ENCODE results near the gene CEP126. TPM values are rescaled to one million over a fixed set of nuclear protein-coding genes. Genes with fewer than 3 reads are reported as not detected.

The CEP126 gene
- total RNA-seq, 1 donor from 2014 or later = 2.1 TPM

- H3K79me2 ChIP-seq (ENCODE audit: insufficient read depth, low read length) = no peaks in the 10 kb centered on the region
- H3K4me1 Mint-ChIP-seq (ENCODE audit: low read depth, unreplicated experiment) = no peaks in the 10 kb centered on the region
- no peaks in the 10 kb centered on the region for H4K20me1 ChIP-seq (ENCODE audit: insufficient read depth, low read length)
- no peak overlapping the region for H3K9ac ChIP-seq (ENCODE audit: low read length)
- TF ChIP-seq CTCF (IDR thresholded peaks at IDR 0.05; ENCODE audit: insufficient read depth, low read depth, low read length) = peak; percentile 68
- TF ChIP-seq EZH2 (IDR thresholded peaks at IDR 0.05; ENCODE audit: insufficient read depth, low read length) = no peak
- no peaks in the 10 kb centered on the region for H3K36me3 Mint-ChIP-seq (ENCODE audit: low read depth, unreplicated experiment)
- no peak overlapping the region for H3K27ac Mint-ChIP-seq (ENCODE audit: unreplicated experiment)
- no peak overlapping the region for H2AFZ ChIP-seq (ENCODE audit: low read depth, low read length)
- H3K4me3 ChIP-seq (ENCODE audit: insufficient read depth, low read depth, low read length) = no peak overlapping the region
- H3K27ac ChIP-seq (ENCODE audit: low read depth, low read length) = no peak overlapping the region
- H3K4me2 ChIP-seq (ENCODE audit: low read length) = no peak overlapping the region
- no peaks in the 10 kb centered on the region for H3K9me3 Mint-ChIP-seq (ENCODE audit: unreplicated experiment)
- H3K9me3 ChIP-seq (ENCODE audit: insufficient read depth, low read depth, low read length) = no peaks in the 10 kb centered on the region
- H3K27me3 Mint-ChIP-seq (ENCODE audit: low read depth, unreplicated experiment) = no peaks in the 10 kb centered on the region
- no peaks in the 10 kb centered on the region for H3K27me3 ChIP-seq (ENCODE audit: insufficient read depth, low read length)
- no peak overlapping the region for H3K4me3 Mint-ChIP-seq (ENCODE audit: unreplicated experiment)
- no peaks in the 10 kb centered on the region for H3K4me1 ChIP-seq (ENCODE audit: insufficient read depth, low read length)
- H3K36me3 ChIP-seq (ENCODE audit: insufficient read depth, low read length) = no peaks in the 10 kb centered on the region
- FAIRE-seq (peak; percentile 68), DNase-seq (ENCODE audit: low read depth) (peak; percentile 64)
Observed at GRCh38 chr11:101880222-101880621, 34.6 kb upstream of the CEP126 start.

GRCh38 chr11:101881586-101881985 lies 33.2 kb upstream of the CEP126 start:
- no peak overlapping the region for H3K9ac ChIP-seq (ENCODE audit: low read length)
- H3K9me3 ChIP-seq (ENCODE audit: insufficient read depth, low read depth, low read length) = no peaks in the 10 kb centered on the region
- H4K20me1 ChIP-seq (ENCODE audit: insufficient read depth, low read length) = no peaks in the 10 kb centered on the region
- no peak overlapping the region for H3K4me3 ChIP-seq (ENCODE audit: insufficient read depth, low read depth, low read length)
- no peaks in the 10 kb centered on the region for H3K79me2 ChIP-seq (ENCODE audit: insufficient read depth, low read length)
- H3K27ac Mint-ChIP-seq (ENCODE audit: unreplicated experiment) = no peak overlapping the region
- FAIRE-seq = no peak
- H3K27me3 ChIP-seq (ENCODE audit: insufficient read depth, low read length) = no peaks in the 10 kb centered on the region
- no peak overlapping the region for H3K27ac ChIP-seq (ENCODE audit: low read depth, low read length)
- no peaks in the 10 kb centered on the region for H3K36me3 ChIP-seq (ENCODE audit: insufficient read depth, low read length)
- no peaks in the 10 kb centered on the region for H3K9me3 Mint-ChIP-seq (ENCODE audit: unreplicated experiment)
- no peak overlapping the region for H3K4me2 ChIP-seq (ENCODE audit: low read length)
- no peak for DNase-seq (ENCODE audit: low read depth)
- H3K4me1 Mint-ChIP-seq (ENCODE audit: low read depth, unreplicated experiment) = no peaks in the 10 kb centered on the region
- H2AFZ ChIP-seq (ENCODE audit: low read depth, low read length) = no peak overlapping the region
- no peaks in the 10 kb centered on the region for H3K4me1 ChIP-seq (ENCODE audit: insufficient read depth, low read length)
- TF ChIP-seq EZH2 (IDR thresholded peaks at IDR 0.05; ENCODE audit: insufficient read depth, low read length) (no peak), CTCF (IDR thresholded peaks at IDR 0.05; ENCODE audit: insufficient read depth, low read depth, low read length) (no peak)
- no peak overlapping the region for H3K4me3 Mint-ChIP-seq (ENCODE audit: unreplicated experiment)
- no peaks in the 10 kb centered on the region for H3K36me3 Mint-ChIP-seq (ENCODE audit: low read depth, unreplicated experiment)
- H3K27me3 Mint-ChIP-seq (ENCODE audit: low read depth, unreplicated experiment) = no peaks in the 10 kb centered on the region

GRCh38 chr11:101885631-101886030 lies 29.2 kb upstream of the CEP126 start:
- H3K4me1 ChIP-seq (ENCODE audit: insufficient read depth, low read length) = no peaks in the 10 kb centered on the region
- FAIRE-seq (no peak), DNase-seq (ENCODE audit: low read depth) (no peak)
- Mint-ChIP-seq H3K4me1 (ENCODE audit: low read depth, unreplicated experiment) (no peaks in the 10 kb centered on the region), H3K36me3 (ENCODE audit: low read depth, unreplicated experiment) (no peaks in the 10 kb centered on the region), H3K27me3 (ENCODE audit: low read depth, unreplicated experiment) (no peaks in the 10 kb centered on the region), H3K27ac (ENCODE audit: unreplicated experiment) (no peak overlapping the region), H3K4me3 (ENCODE audit: unreplicated experiment) (no peak overlapping the region), H3K9me3 (ENCODE audit: unreplicated experiment) (no peaks in the 10 kb centered on the region)
- no peaks in the 10 kb centered on the region for H3K9me3 ChIP-seq (ENCODE audit: insufficient read depth, low read depth, low read length)
- H3K27ac ChIP-seq (ENCODE audit: low read depth, low read length) = no peak overlapping the region
- no peaks in the 10 kb centered on the region for H3K27me3 ChIP-seq (ENCODE audit: insufficient read depth, low read length)
- no peak overlapping the region for H2AFZ ChIP-seq (ENCODE audit: low read depth, low read length)
- H3K4me2 ChIP-seq (ENCODE audit: low read length) = no peak overlapping the region
- H3K79me2 ChIP-seq (ENCODE audit: insufficient read depth, low read length) = no peaks in the 10 kb centered on the region
- no peak overlapping the region for H3K4me3 ChIP-seq (ENCODE audit: insufficient read depth, low read depth, low read length)
- no peaks in the 10 kb centered on the region for H3K36me3 ChIP-seq (ENCODE audit: insufficient read depth, low read length)
- TF ChIP-seq EZH2 (IDR thresholded peaks at IDR 0.05; ENCODE audit: insufficient read depth, low read length) (no peak), CTCF (IDR thresholded peaks at IDR 0.05; ENCODE audit: insufficient read depth, low read depth, low read length) (no peak)
- H4K20me1 ChIP-seq (ENCODE audit: insufficient read depth, low read length) = no peaks in the 10 kb centered on the region
- no peak overlapping the region for H3K9ac ChIP-seq (ENCODE audit: low read length)

All from astrocyte (in vitro differentiated cells and primary cell).